ENCODE data around the gene DOCK2. TPM values are rescaled to one million over a fixed set of nuclear protein-coding genes. Genes with fewer than 3 reads are reported as not detected.

DOCK2 gene
- polyA plus RNA-seq, 3 donors = 57.5 to 178 (median 115) TPM

DNA sequence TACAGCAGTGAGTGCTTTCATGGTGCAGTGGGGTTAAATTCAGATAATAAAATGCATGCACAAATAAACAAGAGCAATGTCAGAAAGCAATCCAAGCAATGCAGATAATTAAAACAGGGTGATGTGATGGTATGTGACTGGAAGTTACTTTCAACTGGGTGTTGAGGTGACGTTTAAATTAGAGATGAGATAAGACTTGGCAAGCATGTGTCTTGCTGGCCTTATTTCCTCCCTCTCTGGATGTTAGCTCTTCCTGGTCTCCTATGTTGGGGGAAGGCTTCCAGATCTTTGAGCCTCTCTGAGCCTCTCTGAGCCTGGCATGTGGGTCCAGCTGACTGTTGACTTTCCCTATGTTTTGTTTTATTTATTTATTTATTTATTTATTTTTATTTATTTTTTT is 54.4 kb downstream of the DOCK2 start:
- no peak overlapping the region for H3K27ac ChIP-seq (ENCODE audit: low read depth in 1 of 2, low read length in 2 of 2)
- peaks cover 0 to 2% (median 0%) of the 10 kb centered on the region in 7 donors for H3K9me3 Mint-ChIP-seq
- TF ChIP-seq, protein P1, sequence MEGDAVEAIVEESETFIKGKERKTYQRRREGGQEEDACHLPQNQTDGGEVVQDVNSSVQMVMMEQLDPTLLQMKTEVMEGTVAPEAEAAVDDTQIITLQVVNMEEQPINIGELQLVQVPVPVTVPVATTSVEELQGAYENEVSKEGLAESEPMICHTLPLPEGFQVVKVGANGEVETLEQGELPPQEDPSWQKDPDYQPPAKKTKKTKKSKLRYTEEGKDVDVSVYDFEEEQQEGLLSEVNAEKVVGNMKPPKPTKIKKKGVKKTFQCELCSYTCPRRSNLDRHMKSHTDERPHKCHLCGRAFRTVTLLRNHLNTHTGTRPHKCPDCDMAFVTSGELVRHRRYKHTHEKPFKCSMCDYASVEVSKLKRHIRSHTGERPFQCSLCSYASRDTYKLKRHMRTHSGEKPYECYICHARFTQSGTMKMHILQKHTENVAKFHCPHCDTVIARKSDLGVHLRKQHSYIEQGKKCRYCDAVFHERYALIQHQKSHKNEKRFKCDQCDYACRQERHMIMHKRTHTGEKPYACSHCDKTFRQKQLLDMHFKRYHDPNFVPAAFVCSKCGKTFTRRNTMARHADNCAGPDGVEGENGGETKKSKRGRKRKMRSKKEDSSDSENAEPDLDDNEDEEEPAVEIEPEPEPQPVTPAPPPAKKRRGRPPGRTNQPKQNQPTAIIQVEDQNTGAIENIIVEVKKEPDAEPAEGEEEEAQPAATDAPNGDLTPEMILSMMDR (IDR thresholded peaks at IDR 0.05) = no peak
- peaks cover 98% of the 10 kb centered on the region for H4K20me1 ChIP-seq (ENCODE audit: insufficient read depth, low read length)
- H3K4me1 ChIP-seq (ENCODE audit: control insufficient read depth in 1 of 2, insufficient read depth in 2 of 2, low read length in 2 of 2) = no peaks in the 10 kb centered on the region
- H3K9me3 ChIP-seq (replicated peaks in 1 of 2; ENCODE audit: control insufficient read depth in 1 of 2, insufficient read depth in 1 of 2, low read length in 2 of 2) = no peaks in the 10 kb centered on the region
- no peak overlapping the region for H3K9ac ChIP-seq (ENCODE audit: insufficient read depth, low read length, poor library complexity, severe bottlenecking)
- no peaks in the 10 kb centered on the region for H3K27me3 ChIP-seq (ENCODE audit: control insufficient read depth in 2 of 2, insufficient read depth in 2 of 2, low read length in 2 of 2)
- H3K4me3 ChIP-seq (replicated peaks in 1 of 3; ENCODE audit: low read depth in 2 of 3, low read length in 3 of 3) = no peak overlapping the region
- H2AFZ ChIP-seq (ENCODE audit: insufficient read depth, low read depth, low read length, poor library complexity, severe bottlenecking) = no peak overlapping the region
- H3K27ac Mint-ChIP-seq = peak overlapping the region in 2 of 7 donors; percentile 37 to 80
- intact Hi-C loops (cut with micrococcal nuclease) = no loop called here
- WGBS (ENCODE audit: insufficient coverage) = 88% methylated on average over 1 of the region's 1 CpG
- DNase-seq = no peak
- peaks cover 88 to 99% of the 10 kb centered on the region in 2 donors for H3K36me3 Mint-ChIP-seq
- no peaks in the 10 kb centered on the region for H3K4me1 Mint-ChIP-seq
- H3K27me3 Mint-ChIP-seq (ENCODE audit: low read depth in 3 of 3) = no peaks in the 10 kb centered on the region
- H3K4me3 Mint-ChIP-seq = no peak overlapping the region
- H3K79me2 ChIP-seq (ENCODE audit: insufficient read depth, low read length) = peaks cover 3% of the 10 kb centered on the region
- no peak overlapping the region for H3K4me2 ChIP-seq (replicated peaks; ENCODE audit: extremely low read depth, low read length, poor library complexity, severe bottlenecking)
- peaks cover 96 to 98% of the 10 kb centered on the region in 2 donors for H3K36me3 ChIP-seq (replicated peaks in 1 of 2; ENCODE audit: control insufficient read depth in 1 of 2, insufficient read depth in 2 of 2, low read length in 2 of 2)

DNA sequence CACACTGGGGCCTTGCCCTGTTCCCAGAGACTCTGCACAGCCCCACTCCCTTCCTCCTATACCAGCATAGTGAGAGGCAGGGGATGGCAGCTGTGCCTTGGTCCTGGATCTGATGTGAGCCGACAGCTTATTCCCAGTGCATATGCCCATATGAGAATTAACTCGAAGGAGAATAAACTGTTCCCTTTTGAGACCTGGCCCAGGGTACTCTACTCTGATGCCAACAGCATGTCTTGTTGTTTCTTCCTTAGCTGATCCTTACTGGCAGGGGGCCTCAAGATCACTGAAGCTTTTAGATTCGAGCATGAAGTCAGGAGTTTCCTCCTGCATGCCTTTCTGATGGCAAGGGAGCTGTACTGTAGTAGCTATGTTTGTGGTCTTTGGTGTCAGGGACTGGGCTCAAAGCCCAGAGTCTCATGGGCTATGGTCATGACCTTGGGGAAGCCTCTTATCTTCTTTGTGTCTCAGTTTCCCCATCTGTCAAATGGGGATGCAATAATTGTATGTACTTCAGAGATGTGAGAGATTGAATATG is 57.1 kb downstream of the DOCK2 start:
- no peak overlapping the region for H3K27ac ChIP-seq (ENCODE audit: low read depth in 1 of 2, low read length in 2 of 2)
- H3K4me1 ChIP-seq (ENCODE audit: control insufficient read depth in 1 of 2, insufficient read depth in 2 of 2, low read length in 2 of 2) = no peaks in the 10 kb centered on the region
- H2AFZ ChIP-seq (ENCODE audit: insufficient read depth, low read depth, low read length, poor library complexity, severe bottlenecking) = no peak overlapping the region
- H3K27ac Mint-ChIP-seq = no peak overlapping the region
- peaks cover 0 to under 1% (median 0%) of the 10 kb centered on the region in 7 donors for H3K9me3 Mint-ChIP-seq
- H3K27me3 ChIP-seq (ENCODE audit: control insufficient read depth in 2 of 2, insufficient read depth in 2 of 2, low read length in 2 of 2) = no peaks in the 10 kb centered on the region
- H3K4me3 Mint-ChIP-seq = no peak overlapping the region
- no peak overlapping the region for H3K9ac ChIP-seq (ENCODE audit: insufficient read depth, low read length, poor library complexity, severe bottlenecking)
- TF ChIP-seq, protein P1 (IDR thresholded peaks at IDR 0.05) = no peak
- H3K36me3 ChIP-seq (replicated peaks in 1 of 2; ENCODE audit: control insufficient read depth in 1 of 2, insufficient read depth in 2 of 2, low read length in 2 of 2) = peaks cover 97 to 98% of the 10 kb centered on the region in 2 donors
- H3K79me2 ChIP-seq (ENCODE audit: insufficient read depth, low read length) = peaks cover 3% of the 10 kb centered on the region
- WGBS (ENCODE audit: insufficient coverage) = 97% methylated on average over 3 of the region's 3 CpGs
- H3K4me2 ChIP-seq (replicated peaks; ENCODE audit: extremely low read depth, low read length, poor library complexity, severe bottlenecking) = no peak overlapping the region
- no peak for DNase-seq
- H3K4me3 ChIP-seq (replicated peaks in 1 of 3; ENCODE audit: low read depth in 2 of 3, low read length in 3 of 3) = no peak overlapping the region
- H3K36me3 Mint-ChIP-seq = peaks cover 91 to 99% of the 10 kb centered on the region in 2 donors
- intact Hi-C loops (cut with micrococcal nuclease) = no loop called here
- no peaks in the 10 kb centered on the region for H3K4me1 Mint-ChIP-seq
- H3K9me3 ChIP-seq (replicated peaks in 1 of 2; ENCODE audit: control insufficient read depth in 1 of 2, insufficient read depth in 1 of 2, low read length in 2 of 2) = no peaks in the 10 kb centered on the region
- peaks cover 99% of the 10 kb centered on the region for H4K20me1 ChIP-seq (ENCODE audit: insufficient read depth, low read length)
- H3K27me3 Mint-ChIP-seq (ENCODE audit: low read depth in 3 of 3) = peaks cover 0 to 1% (median 0%) of the 10 kb centered on the region in 3 donors

Measured in CD14-positive monocyte (primary cell).